ENCODE results near the gene RPRD1A. TPM values are rescaled to one million over a fixed set of nuclear protein-coding genes. Genes with fewer than 3 reads are reported as not detected.
A peak's percentile ranks its signal among the peaks of the same experiment; 100 is the strongest.
"Not testable (repeated sequence)": the region's sequence is repeated elsewhere in the genome, so short reads cannot be mapped to it uniquely, and the experiment has no call there.

RPRD1A gene
- total RNA-seq, 1 donor from 2014 or later: 41.3 TPM

DNA sequence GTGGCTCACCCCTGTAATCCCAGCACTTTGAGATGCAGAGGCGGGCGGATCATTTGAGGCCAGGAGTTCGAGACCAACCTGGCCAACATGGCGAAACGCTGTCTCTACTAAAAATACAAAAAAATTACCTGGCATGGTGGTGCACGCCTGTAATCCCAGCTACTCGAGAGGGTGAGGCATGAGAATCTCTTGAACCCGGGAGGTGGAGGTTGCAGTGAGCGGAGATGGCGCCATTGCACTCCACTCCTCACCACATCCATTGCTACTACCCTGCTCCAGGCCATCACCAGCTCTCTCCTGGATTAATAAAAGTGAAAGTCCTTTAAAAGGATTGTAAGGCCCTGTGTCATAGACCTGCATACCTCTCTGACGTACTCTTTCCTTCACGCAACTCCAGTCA lies 93.7 kb downstream of the RPRD1A start:
- no peak for DNase-seq (ENCODE audit: low read depth)
- H3K4me3 ChIP-seq (ENCODE audit: low read depth, low read length): peak overlapping the region; percentile 99

DNA sequence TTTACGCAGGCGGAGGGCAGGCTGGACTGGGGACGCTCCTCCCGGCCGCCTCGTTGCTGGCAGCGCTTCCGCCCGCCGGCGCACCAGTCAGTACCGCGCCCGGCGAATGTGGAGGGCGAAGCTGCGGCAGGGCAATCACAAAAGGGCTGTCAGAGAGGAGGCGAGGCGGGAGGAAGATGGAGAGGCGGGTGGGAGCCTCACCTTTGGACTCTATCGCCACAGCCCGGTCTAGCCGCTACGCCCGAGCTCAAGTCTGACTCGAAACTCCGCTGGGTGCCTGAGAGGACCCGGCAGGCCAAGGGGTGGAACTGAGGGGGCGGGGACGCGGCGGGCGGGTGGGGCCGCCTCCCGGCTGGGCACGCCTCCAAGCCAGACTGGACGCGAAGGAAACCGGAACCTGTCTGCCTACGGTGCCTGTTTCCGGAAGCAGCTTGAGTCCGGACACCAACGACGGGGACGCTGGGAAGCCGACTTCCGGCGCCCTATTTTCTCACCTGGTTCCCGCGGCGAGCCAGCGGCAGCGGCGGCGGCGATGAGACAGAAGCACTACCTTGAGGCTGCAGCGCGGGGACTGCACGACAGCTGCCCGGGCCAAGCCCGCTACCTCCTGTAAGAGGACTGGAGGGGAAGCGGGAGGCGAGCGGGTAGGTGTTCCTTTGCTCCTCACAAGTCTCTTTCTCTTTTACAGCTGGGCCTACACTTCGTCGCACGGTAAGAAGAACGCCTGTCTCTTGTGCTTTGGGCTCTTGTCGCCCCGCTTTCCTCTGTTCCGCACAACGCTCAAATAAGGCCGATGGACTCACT lies 95.0 kb downstream of the RPRD1A start, which contains the start of gene RMP24:
TSS of gene RMP24 (plus strand) at position 483 of the 804 bp plus-strand sequence.
- TF ChIP-seq, protein P1, sequence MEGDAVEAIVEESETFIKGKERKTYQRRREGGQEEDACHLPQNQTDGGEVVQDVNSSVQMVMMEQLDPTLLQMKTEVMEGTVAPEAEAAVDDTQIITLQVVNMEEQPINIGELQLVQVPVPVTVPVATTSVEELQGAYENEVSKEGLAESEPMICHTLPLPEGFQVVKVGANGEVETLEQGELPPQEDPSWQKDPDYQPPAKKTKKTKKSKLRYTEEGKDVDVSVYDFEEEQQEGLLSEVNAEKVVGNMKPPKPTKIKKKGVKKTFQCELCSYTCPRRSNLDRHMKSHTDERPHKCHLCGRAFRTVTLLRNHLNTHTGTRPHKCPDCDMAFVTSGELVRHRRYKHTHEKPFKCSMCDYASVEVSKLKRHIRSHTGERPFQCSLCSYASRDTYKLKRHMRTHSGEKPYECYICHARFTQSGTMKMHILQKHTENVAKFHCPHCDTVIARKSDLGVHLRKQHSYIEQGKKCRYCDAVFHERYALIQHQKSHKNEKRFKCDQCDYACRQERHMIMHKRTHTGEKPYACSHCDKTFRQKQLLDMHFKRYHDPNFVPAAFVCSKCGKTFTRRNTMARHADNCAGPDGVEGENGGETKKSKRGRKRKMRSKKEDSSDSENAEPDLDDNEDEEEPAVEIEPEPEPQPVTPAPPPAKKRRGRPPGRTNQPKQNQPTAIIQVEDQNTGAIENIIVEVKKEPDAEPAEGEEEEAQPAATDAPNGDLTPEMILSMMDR (conservative IDR thresholded peaks at IDR 0.05; ENCODE audit: low read depth, low read length): no peak
- peak; percentile 63 for DNase-seq (ENCODE audit: low read depth)
- peak within 1 kb of the TSS; percentile 99 for H3K4me3 ChIP-seq (ENCODE audit: low read depth, low read length)

More for the DNA sequence above, 93.7 kb downstream of the RPRD1A start:
- TF ChIP-seq, protein P1 (conservative IDR thresholded peaks at IDR 0.05; ENCODE audit: low read depth, low read length): no peak

DNA sequence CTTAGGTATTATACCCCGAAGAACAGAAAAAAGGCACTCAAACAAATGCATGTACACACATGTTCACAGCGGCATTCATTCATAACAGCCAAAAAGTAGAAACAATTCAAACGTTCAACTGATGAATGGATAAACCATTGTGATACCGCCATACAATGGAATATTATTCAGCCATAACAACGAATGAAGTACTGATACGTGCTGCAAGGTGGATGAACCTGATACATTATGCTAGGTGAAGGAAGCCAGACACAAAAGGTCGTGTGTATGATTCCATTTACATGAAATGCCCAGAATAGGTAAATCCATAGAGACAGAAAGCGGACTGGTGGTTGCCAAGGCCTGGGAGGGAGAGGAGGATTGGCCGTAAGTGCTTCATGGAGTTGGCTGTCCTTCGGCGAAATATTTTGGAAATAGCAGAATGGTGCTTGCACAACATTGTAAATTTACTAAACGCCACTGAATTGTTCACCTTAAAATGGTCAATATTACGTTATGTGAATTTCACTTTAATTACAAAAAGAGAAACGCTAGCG lies 95.6 kb downstream of the RPRD1A start:
- H3K4me3 ChIP-seq (ENCODE audit: low read depth, low read length): peak overlapping the region; percentile 99
- DNase-seq (ENCODE audit: low read depth): no peak
- TF ChIP-seq, protein P1 (conservative IDR thresholded peaks at IDR 0.05; ENCODE audit: low read depth, low read length): no peak

DNA sequence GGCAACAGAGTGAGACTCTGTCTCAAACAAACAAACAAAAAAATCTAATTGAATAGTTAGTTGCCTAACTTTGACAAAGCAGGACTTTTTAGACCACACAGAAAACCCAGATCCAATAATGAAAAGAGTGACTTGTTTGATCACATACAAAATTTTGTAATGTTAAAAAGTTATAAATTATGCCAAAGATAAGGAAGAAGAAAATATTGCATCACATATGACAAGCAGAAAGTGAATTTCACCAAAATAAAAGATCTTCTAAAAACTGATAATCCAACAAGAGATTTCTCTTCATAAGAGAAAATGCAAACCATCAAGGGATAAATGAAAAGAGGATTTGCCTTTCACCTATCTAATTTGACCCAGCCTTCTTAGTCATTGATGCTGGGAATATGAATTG lies 97.7 kb downstream of the RPRD1A start:
- H3K4me3 ChIP-seq (ENCODE audit: low read depth, low read length): no peak overlapping the region
- TF ChIP-seq, protein P1 (conservative IDR thresholded peaks at IDR 0.05; ENCODE audit: low read depth, low read length): no peak
- no peak for DNase-seq (ENCODE audit: low read depth)

DNA sequence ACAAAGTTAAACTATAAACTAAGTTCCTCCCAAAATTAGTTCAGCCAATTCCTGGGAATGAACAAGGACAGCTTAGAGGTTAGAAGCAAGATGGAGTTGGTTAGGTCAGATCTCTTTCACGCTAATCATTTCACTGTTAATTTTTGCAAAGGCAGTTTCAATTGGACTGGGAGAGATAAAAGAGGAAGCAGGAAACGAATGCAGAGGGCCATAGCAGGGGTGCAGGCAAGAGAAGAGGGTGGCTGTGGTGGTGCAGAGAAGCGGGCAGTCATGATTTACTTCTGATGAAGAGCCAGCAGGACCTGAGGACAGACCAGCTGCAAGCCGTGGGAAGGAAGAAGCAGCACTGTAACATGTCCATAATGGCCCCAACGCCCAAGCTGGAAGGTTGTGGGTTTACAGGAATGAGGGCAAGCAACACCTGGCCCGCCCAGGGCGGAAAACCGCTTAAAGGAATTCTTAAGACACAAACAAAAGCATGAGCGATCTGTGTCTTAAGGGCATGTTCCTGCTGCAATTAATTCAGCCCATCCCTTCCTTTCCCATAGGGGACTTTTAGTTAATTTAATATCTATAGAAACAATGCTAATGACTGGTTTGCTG lies 99.0 kb downstream of the RPRD1A start:
- H3K4me3 ChIP-seq (ENCODE audit: low read depth, low read length): no peak overlapping the region
- TF ChIP-seq, protein P1 (conservative IDR thresholded peaks at IDR 0.05; ENCODE audit: low read depth, low read length): no peak
- DNase-seq (ENCODE audit: low read depth): no peak

DNA sequence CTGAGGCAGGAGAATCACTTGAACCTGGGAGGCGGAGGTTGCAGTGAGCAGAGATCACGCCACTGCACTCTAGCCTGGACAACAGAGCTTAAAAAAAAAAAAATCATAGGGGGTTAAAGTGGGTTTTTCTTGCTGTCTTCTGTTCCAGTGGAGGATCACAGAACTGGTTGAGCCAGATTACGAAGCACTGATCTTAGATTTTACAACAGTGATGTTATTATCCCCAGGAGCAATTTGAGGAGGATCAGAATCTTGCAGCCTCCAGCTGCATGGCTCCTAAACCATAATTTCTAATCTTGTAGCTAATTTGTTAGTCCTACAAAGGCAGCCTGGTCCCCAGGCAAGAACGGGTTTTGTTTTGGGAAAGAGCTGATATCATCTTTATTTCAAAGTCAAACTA lies 99.5 kb downstream of the RPRD1A start:
- H3K4me3 ChIP-seq (ENCODE audit: low read depth, low read length); DNase-seq (ENCODE audit: low read depth): not testable (repeated sequence)

DNA sequence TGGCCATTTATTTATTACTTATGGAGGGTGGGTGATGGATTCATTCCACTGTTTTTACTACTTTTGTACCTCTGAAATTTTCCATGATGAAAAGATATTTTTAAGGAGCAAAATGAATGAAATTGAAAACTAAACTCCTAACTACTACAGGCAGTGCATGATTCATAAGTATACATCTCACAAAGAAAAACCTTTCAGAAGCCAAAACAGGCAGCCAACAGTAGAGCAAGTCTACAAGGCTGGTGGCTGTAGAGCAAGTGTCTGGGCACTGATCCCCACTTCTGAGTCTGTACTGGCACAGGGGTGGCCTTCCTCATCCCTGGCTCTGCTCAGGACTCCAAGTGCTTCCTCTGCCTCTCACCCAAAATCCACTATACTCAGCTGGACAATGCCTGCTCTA lies 103.0 kb downstream of the RPRD1A start:
- no peak for DNase-seq (ENCODE audit: low read depth)

More for the DNA sequence above, 103.0 kb downstream of the RPRD1A start:
- TF ChIP-seq, protein P1 (conservative IDR thresholded peaks at IDR 0.05; ENCODE audit: low read depth, low read length): no peak
- H3K4me3 ChIP-seq (ENCODE audit: low read depth, low read length): no peak overlapping the region

All from epithelial cell of proximal tubule (primary cell).